Ovary (tissue), 9 donors: ENCODE results near the gene LANCL2. TPM values are rescaled to one million over a fixed set of nuclear protein-coding genes. Genes with fewer than 3 reads are reported as not detected.

Experiments used
- DNase-seq, 5 donors: peaks; one replicate each; pipeline ENCODE4 v3.0.0-alpha.2; 2019 to 2020
- H3K27ac ChIP-seq, 2 donors: fragments of 200-600 bp; one replicate each; pipeline versions ENCODE4 v1.5.1 to v1.8.0; 2019 to 2022
- H3K27me3 ChIP-seq: fragments of 200-600 bp; one replicate; pipeline ENCODE4 v1.8.0; 2022
- H3K36me3 ChIP-seq: fragments of 200-600 bp; sonication (generic); one replicate; pipeline ENCODE4 v1.5.1; 2019
- H3K4me1 ChIP-seq: one replicate; pipeline ENCODE4 v1.8.1; 2013; ENCODE audit warnings: mild to moderate bottlenecking, moderate library complexity; ENCODE audit not compliant: insufficient read depth
- H3K4me3 ChIP-seq: fragments of 200-600 bp; sonication (generic); one replicate; pipeline ENCODE4 v1.5.1; 2017
- H3K9me3 ChIP-seq, 2 donors: fragments of 200-600 bp in 1 of 2; sonication (generic) in 1 of 2; one replicate each; pipeline versions ENCODE4 v1.5.1 to v1.8.1; 2013 to 2019; ENCODE audit warnings: mild to moderate bottlenecking in 1 of 2, moderate library complexity in 1 of 2
- CTCF ChIP-seq, 3 donors: fragments of 450-650 bp in 2 of 3; fragments of 200-600 bp in 1 of 3; IDR thresholded peaks; one replicate each; pipeline versions ENCODE4 v1.5.1 to v1.8.0; 2016 to 2022; ENCODE audit warnings: antibody characterized with exemption in 3 of 3, mild to moderate bottlenecking in 1 of 3
- EP300 ChIP-seq: sonication (generic); formaldehyde crosslinking; IDR thresholded peaks from one replicate; pipeline ENCODE4 v1.6.1; 2017; ENCODE audit warnings: antibody characterized with exemption
- POLR2A ChIP-seq: fragments of 450-650 bp; IDR thresholded peaks from one replicate; pipeline ENCODE4 v1.6.1; 2017; ENCODE audit warnings: antibody characterized with exemption, mild to moderate bottlenecking, moderate library complexity
- WGBS, 3 donors: extraction: QIAGEN DNeasy Blood & Tissue Kit in 1 of 3; methylation state at CpG; one replicate each; pipeline versions ENCODE4 v1.1.5 to v1.1.7; 2013 to 2017; 5-methylcytosine and 5-hydroxymethylcytosine counted together
- intact Hi-C, 4 donors: fragments of 100-400 bp; cut with DNase I; formaldehyde crosslinking; loops; one replicate each; pipeline versions ENCODE4 v1.11.0 to v1.15.1; 2022 to 2023
- polyA plus RNA-seq, 2 donors: library from polyadenylated mRNA; stranded (reverse); fragments of 200-250 nt in 1 of 2; fragments of 350-450 nt in 1 of 2; fragmentation: Illumina TruSeq in 1 of 2; extraction: RNeasy Lipid Tissue Mini Kit (QIAGEN cat#74804) in 1 of 2; gene quantifications; one replicate each; pipeline ENCODE4 v1.2.3, GENCODE V29; 2013 to 2014
- total RNA-seq, 7 donors: library from RNA; depleted of rRNA in 2 of 7; stranded (reverse); fragments of >200 nt in 2 of 7; fragmentation: NEBNext Ultra II Directional in 3 of 7; extraction: Animal tissue kit (Norgen Biotek cat#: 25700) in 3 of 7; gene quantifications; one replicate each; pipeline versions ENCODE4 v1.1.0 to v1.2.4, GENCODE V29; 2016 to 2023
- donor health status: DM: no; HTN: no; CAD: no; lungs with moderate emphysema.
- donor health status: DM: no; HTN: no; CAD: no.
- donor health status: Bipolar disorder and iron deficiency.
- donor health status: DM: yes; HTN: yes; CAD: no.
- donor health status: DM: no; HTN: no; CAD: no.
- donor health status: DM: yes; HTN: yes; CAD: no.

Gene LANCL2
- total and polyA plus RNA-seq, 9 donors, result 7.5 to 20.4 (median 16.8) TPM

DNA sequence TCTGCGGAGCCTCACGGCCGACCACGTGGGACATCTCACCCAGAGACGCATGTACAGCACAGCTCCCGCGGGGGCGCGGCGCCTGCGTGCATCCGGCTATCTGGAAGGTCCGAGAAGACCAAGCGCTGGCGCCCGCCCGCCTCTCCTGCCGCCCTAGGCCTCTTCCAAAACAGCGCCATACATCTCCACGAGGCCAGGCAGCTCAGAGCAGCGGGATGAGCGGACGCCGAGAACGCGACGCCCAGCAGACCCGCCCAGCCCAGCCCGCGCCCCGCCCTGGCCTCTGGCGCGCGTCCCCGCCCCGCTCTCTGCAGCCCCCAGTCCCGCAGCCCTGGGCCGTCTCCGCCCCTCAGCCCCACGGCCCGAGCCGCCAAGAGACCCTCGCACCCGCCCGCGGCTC, 20.3 kb upstream of the LANCL2 start:
- WGBS, 3 donors, result 47 to 60% (median 57%) methylated on average over 39 to 46 of the region's 46 CpGs
- Histone ChIP-seq H3K4me3 (no peak overlapping the region), H3K27ac (no peak overlapping the region), H3K4me1 (no peaks in the 10 kb centered on the region), H3K36me3 (no peaks in the 10 kb centered on the region), H3K9me3 (no peaks in the 10 kb centered on the region), H3K27me3 (no peaks in the 10 kb centered on the region)
- intact Hi-C loops, result no loop called here
- DNase-seq, result no peak
- no peak for TF ChIP-seq CTCF (IDR thresholded peaks at IDR 0.05)

DNA sequence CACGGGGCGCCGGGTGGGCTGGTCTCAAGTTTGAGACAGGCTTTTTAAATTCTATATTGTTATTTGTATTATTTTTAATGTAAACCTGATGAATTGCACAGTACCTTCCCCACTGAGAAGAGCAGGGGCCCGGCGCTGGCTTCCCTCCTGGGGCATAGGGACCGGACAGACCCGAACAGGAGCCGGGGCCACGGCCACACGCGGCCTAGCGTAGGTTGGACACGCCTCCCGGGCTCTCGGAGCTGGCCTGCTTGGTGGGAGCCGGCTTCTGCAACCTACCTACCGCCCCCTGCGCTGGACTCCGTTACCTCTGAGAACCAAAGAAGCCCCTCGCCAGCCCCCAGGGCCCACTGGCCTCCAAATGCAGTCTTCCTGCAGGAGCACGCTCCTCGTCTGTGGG, 19.8 kb upstream of the LANCL2 start:
- intact Hi-C loops, result no loop called here
- H3K9me3 ChIP-seq, result no peaks in the 10 kb centered on the region
- H3K27ac ChIP-seq, result no peak overlapping the region
- WGBS, 3 donors, result 73 to 88% (median 80%) methylated on average over 22 of the region's 22 CpGs
- DNase-seq, result no peak
- no peak overlapping the region for H3K4me3 ChIP-seq
- TF ChIP-seq POLR2A (no peak), CTCF (IDR thresholded peaks at IDR 0.05) (no peak), EP300 (no peak)
- no peaks in the 10 kb centered on the region for H3K4me1 ChIP-seq
- H3K27me3 ChIP-seq, result no peaks in the 10 kb centered on the region
- no peaks in the 10 kb centered on the region for H3K36me3 ChIP-seq

GRCh38 chr7:55348502-55348901, 16.6 kb upstream of the LANCL2 start:
- TF ChIP-seq POLR2A (no peak), EP300 (no peak), CTCF (IDR thresholded peaks at IDR 0.05) (no peak)
- DNase-seq, result no peak
- intact Hi-C loops, result no loop called here
- H3K4me1 ChIP-seq, result no peaks in the 10 kb centered on the region
- 34 to 48% (median 39%) methylated on average over 4 of the region's 4 CpGs for WGBS, 3 donors
- no peaks in the 10 kb centered on the region for H3K9me3 ChIP-seq
- H3K27ac ChIP-seq, result no peak overlapping the region
- no peaks in the 10 kb centered on the region for H3K36me3 ChIP-seq
- H3K4me3 ChIP-seq, result no peak overlapping the region
- no peaks in the 10 kb centered on the region for H3K27me3 ChIP-seq

DNA sequence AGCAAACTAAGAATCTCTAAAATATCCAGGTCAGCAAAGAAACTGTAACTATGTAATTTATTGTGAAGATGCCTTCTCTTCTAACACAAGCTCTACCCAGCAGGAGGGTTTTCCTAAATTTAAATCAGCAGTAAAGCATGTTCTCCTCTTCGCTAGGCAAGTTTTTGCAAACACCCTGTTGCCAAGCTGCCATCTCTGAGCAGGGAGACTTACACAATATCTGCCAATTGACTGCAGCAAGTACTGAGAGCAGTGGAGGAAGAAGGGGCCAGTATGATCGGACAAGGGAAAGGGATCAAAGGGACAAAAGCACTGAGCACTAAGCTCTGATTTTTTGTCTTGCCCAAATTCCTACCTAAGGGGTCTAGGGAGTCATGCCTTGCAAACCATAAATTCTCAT, 16.0 kb upstream of the LANCL2 start:
- intact Hi-C loops, result no loop called here
- no peak overlapping the region for H3K4me3 ChIP-seq
- 15 to 36% (median 25%) methylated on average over 2 of the region's 2 CpGs for WGBS, 3 donors
- no peaks in the 10 kb centered on the region for H3K4me1 ChIP-seq
- no peaks in the 10 kb centered on the region for H3K36me3 ChIP-seq
- H3K27me3 ChIP-seq, result no peaks in the 10 kb centered on the region
- no peaks in the 10 kb centered on the region for H3K9me3 ChIP-seq
- DNase-seq, result no peak
- no peak overlapping the region for H3K27ac ChIP-seq
- TF ChIP-seq EP300, result no peak
- no peak for TF ChIP-seq POLR2A
- no peak for TF ChIP-seq CTCF (IDR thresholded peaks at IDR 0.05)

DNA sequence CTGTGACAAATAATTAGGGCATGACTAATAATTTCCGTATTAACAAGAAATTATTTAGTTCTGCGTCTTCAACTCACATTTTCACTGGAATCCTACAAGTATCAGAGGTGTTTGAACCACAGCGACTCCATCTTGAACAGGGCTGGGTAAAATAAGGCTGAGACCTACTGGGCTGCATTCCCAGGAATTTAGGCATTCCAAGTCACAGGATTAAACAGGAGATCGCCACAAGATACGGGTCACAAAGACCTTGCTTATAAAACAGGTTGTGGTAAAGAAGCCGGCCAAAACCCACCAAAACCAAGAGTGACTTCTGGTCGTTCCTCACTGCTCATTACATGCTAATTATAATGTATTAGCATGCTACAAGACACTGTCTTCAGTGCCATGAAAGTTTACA, 14.9 kb upstream of the LANCL2 start:
- no peaks in the 10 kb centered on the region for H3K36me3 ChIP-seq
- intact Hi-C loops, result no loop called here
- H3K4me1 ChIP-seq, result no peaks in the 10 kb centered on the region
- WGBS, 3 donors, result 66 to 81% (median 73%) methylated on average over 7 of the region's 7 CpGs
- DNase-seq, result no peak
- no peaks in the 10 kb centered on the region for H3K9me3 ChIP-seq
- no peaks in the 10 kb centered on the region for H3K27me3 ChIP-seq
- no peak overlapping the region for H3K4me3 ChIP-seq
- H3K27ac ChIP-seq, result no peak overlapping the region
- TF ChIP-seq POLR2A (no peak), CTCF (IDR thresholded peaks at IDR 0.05) (no peak), EP300 (no peak)
